ENCODE measurements around the gene KRT33A. TPM values are rescaled to one million over a fixed set of nuclear protein-coding genes. Genes with fewer than 3 reads are reported as not detected.

Gene KRT33A
- total RNA-seq, 1 experiment from 2014 or later: not detected

GRCh38 chr17:41328207-41328606 lies 22.4 kb downstream of the KRT33A start:
- Histone ChIP-seq H3T11ph (ENCODE audit: low read length) (no peak overlapping the region), H3K4ac (ENCODE audit: low read depth, low read length) (no peak overlapping the region), H4K20me1 (ENCODE audit: control insufficient read depth, insufficient read depth, insufficient read length) (no peaks in the 10 kb centered on the region), H4K8ac (replicated peaks; ENCODE audit: insufficient read length, low read depth, low read length) (no peak overlapping the region), H3K27ac (ENCODE audit: insufficient read length, low read depth, low read length) (no peak overlapping the region), H3K23me2 (ENCODE audit: insufficient read length, low read depth, low read length, poor library complexity, severe bottlenecking) (no peaks in the 10 kb centered on the region), H2AFZ (ENCODE audit: low read length) (no peak overlapping the region), H3K4me2 (ENCODE audit: insufficient read depth, insufficient read length, low read length) (no peak overlapping the region), H2BK20ac (ENCODE audit: low read depth, low read length, poor library complexity, severe bottlenecking) (no peak overlapping the region), H3K23ac (ENCODE audit: insufficient read length, low read depth, low read length) (no peak overlapping the region), H3K9me3 (ENCODE audit: control insufficient read depth, low read depth, low read length) (no peaks in the 10 kb centered on the region), H3K56ac (ENCODE audit: insufficient read length, low read depth, low read length) (no peak overlapping the region), H2BK5ac (ENCODE audit: insufficient read length, low read length) (no peak overlapping the region), H2AK5ac (ENCODE audit: insufficient read length, low read length) (no peak overlapping the region), H3K27me3 (ENCODE audit: insufficient read depth, low read length) (no peaks in the 10 kb centered on the region), H3K79me2 (ENCODE audit: insufficient read depth, low read length) (no peaks in the 10 kb centered on the region), H4K91ac (ENCODE audit: insufficient read length, low read depth, low read length) (no peak overlapping the region), H3K18ac (ENCODE audit: insufficient read length, low read depth, low read length) (no peak overlapping the region), H3K79me1 (ENCODE audit: insufficient read depth, low read depth, low read length, poor library complexity, severe bottlenecking) (no peaks in the 10 kb centered on the region), H2BK120ac (ENCODE audit: low read depth, low read length, poor library complexity, severe bottlenecking) (no peak overlapping the region), H2BK15ac (ENCODE audit: low read depth, low read length) (no peak overlapping the region), H2BK12ac (ENCODE audit: insufficient read length, low read depth, low read length) (no peak overlapping the region), H4K5ac (ENCODE audit: insufficient read length, low read depth, low read length) (no peak overlapping the region), H3K14ac (ENCODE audit: insufficient read depth, low read length) (no peak overlapping the region), H3K4me1 (ENCODE audit: insufficient read depth, low read length) (no peaks in the 10 kb centered on the region), H3K9ac (ENCODE audit: extremely low read depth, insufficient read length, low read length) (no peak overlapping the region)
- Mint-ChIP-seq H3K9me3 (no peaks in the 10 kb centered on the region), H3K4me3 (no peak overlapping the region), H3K27ac (no peak overlapping the region), H3K4me1 (peaks cover 3 to 4% of the 10 kb centered on the region in 2 experiments; a peak in 2 of 4 replicates), H3K27me3 (ENCODE audit: low read depth) (no peaks in the 10 kb centered on the region; the same call in 1 of the 2 replicates), H3K36me3 (ENCODE audit: insufficient read depth in 1 of 3, low read depth in 3 of 3) (no peaks in the 10 kb centered on the region)
- no CpG with 5 or more reads among the region's 7 CpGs for WGBS (ENCODE audit: extremely low coverage, insufficient read length, low lambda C conversion rate)
- TF ChIP-seq, protein P1, sequence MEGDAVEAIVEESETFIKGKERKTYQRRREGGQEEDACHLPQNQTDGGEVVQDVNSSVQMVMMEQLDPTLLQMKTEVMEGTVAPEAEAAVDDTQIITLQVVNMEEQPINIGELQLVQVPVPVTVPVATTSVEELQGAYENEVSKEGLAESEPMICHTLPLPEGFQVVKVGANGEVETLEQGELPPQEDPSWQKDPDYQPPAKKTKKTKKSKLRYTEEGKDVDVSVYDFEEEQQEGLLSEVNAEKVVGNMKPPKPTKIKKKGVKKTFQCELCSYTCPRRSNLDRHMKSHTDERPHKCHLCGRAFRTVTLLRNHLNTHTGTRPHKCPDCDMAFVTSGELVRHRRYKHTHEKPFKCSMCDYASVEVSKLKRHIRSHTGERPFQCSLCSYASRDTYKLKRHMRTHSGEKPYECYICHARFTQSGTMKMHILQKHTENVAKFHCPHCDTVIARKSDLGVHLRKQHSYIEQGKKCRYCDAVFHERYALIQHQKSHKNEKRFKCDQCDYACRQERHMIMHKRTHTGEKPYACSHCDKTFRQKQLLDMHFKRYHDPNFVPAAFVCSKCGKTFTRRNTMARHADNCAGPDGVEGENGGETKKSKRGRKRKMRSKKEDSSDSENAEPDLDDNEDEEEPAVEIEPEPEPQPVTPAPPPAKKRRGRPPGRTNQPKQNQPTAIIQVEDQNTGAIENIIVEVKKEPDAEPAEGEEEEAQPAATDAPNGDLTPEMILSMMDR (conservative IDR thresholded peaks at IDR 0.05): no peak
- DNase-seq: no peak
